ENCODE measurements around the gene CHADL.

- TF ChIP-seq JUND (IDR thresholded peaks at IDR 0.05; ENCODE audit: low read length): no peak
- TF ChIP-seq RXRA (IDR thresholded peaks at IDR 0.05; ENCODE audit: insufficient read depth, low read depth, low read length): no peak
- TF ChIP-seq ZNF274 (IDR thresholded peaks at IDR 0.05; ENCODE audit: borderline replicate concordance, extremely low read depth, low read length): no peak
- TF ChIP-seq CHD1 (IDR thresholded peaks at IDR 0.05; ENCODE audit: low read depth, low read length): no peak
- TF ChIP-seq EZH2 (IDR thresholded peaks at IDR 0.05; ENCODE audit: low read depth, low read length, severe bottlenecking): no peak
- TF ChIP-seq GTF2F1 (IDR thresholded peaks at IDR 0.05; ENCODE audit: borderline replicate concordance, low read depth, low read length): no peak
Measured at GRCh38 chr22:41222846-41223507, 17.8 kb downstream of the CHADL start.
